ENCODE results near the gene CYP4F2.

- no peak for TF ChIP-seq PAX8 (IDR thresholded peaks at IDR 0.05)
- TF ChIP-seq GATAD2B (conservative IDR thresholded peaks at IDR 0.05; ENCODE audit: low read depth), result no peak
- TF ChIP-seq CHD2 (IDR thresholded peaks at IDR 0.05; ENCODE audit: borderline replicate concordance, low read depth, low read length), result no peak
- TF ChIP-seq SMAD1 (IDR thresholded peaks at IDR 0.05; ENCODE audit: low read depth, partially characterized antibody), result no peak
Observed at GRCh38 chr19:15829786-15830185, 68.1 kb downstream of the CYP4F2 start.

All from GM12878 (cell line).